H9 (cell line): ENCODE measurements around the gene ZNF609. TPM values are rescaled to one million over a fixed set of nuclear protein-coding genes. Genes with fewer than 3 reads are reported as not detected.
A peak's percentile ranks its signal among the peaks of the same experiment; 100 is the strongest.

ENCODE experiments used
- DNase-seq: peaks from one replicate; pipeline ENCODE4 v3.0.0-alpha.2; 2017
- H2AFZ ChIP-seq: one replicate; pipeline ENCODE4 v1.6.1; 2013; ENCODE audit warnings: mild to moderate bottlenecking, low read length, control low read depth, moderate library complexity
- H2AK5ac ChIP-seq: 2 replicates; pipeline ENCODE4 v1.6.1; 2013; ENCODE audit warnings: low read length, control low read depth, mixed read lengths; ENCODE audit not compliant: insufficient read length
- H2BK120ac ChIP-seq: one replicate; pipeline ENCODE4 v1.6.1; 2013; ENCODE audit warnings: low read depth, mild to moderate bottlenecking, low read length, control low read depth, inconsistent platforms; ENCODE audit not compliant: poor library complexity, severe bottlenecking
- H2BK12ac ChIP-seq: 2 replicates; pipeline ENCODE4 v1.6.1; 2013; ENCODE audit warnings: low read length, control low read depth, mixed read lengths, low read depth; ENCODE audit not compliant: insufficient read length
- H2BK15ac ChIP-seq: 2 replicates; pipeline ENCODE4 v1.6.1; 2013; ENCODE audit warnings: low read depth, low read length, control low read depth
- H2BK20ac ChIP-seq: one replicate; pipeline ENCODE4 v1.6.1; 2013; ENCODE audit warnings: low read depth, mild to moderate bottlenecking, low read length, control low read depth, inconsistent platforms; ENCODE audit not compliant: poor library complexity, severe bottlenecking
- H2BK5ac ChIP-seq: 2 replicates; pipeline ENCODE4 v1.6.1; 2013; ENCODE audit warnings: low read length, control low read depth, mixed read lengths; ENCODE audit not compliant: insufficient read length
- H3K14ac ChIP-seq: 2 replicates; pipeline ENCODE4 v1.6.1; 2013; ENCODE audit warnings: low read length, control low read depth; ENCODE audit not compliant: insufficient read depth
- H3K18ac ChIP-seq: 2 replicates; pipeline ENCODE4 v1.6.1; 2013; ENCODE audit warnings: low read depth, mild to moderate bottlenecking, mixed read lengths, low read length, control low read depth; ENCODE audit not compliant: insufficient read length
- H3K23ac ChIP-seq: 2 replicates; pipeline ENCODE4 v1.6.1; 2013; ENCODE audit warnings: low read length, control low read depth, mixed read lengths, low read depth; ENCODE audit not compliant: insufficient read length
- H3K23me2 ChIP-seq: 2 replicates; pipeline ENCODE4 v1.6.1; 2013; ENCODE audit warnings: low read depth, mild to moderate bottlenecking, mixed read lengths, low read length, control low read depth; ENCODE audit not compliant: insufficient read length, poor library complexity, severe bottlenecking
- H3K27ac ChIP-seq: 2 replicates; pipeline ENCODE4 v1.5.1; 2013; ENCODE audit warnings: low read length, control low read depth, mixed read lengths, low read depth; ENCODE audit not compliant: insufficient read length
- H3K27me3 ChIP-seq: 2 replicates; pipeline ENCODE4 v1.6.1; 2013; ENCODE audit warnings: low read length, control low read depth, inconsistent platforms; ENCODE audit not compliant: insufficient read depth
- H3K4ac ChIP-seq: 2 replicates; pipeline ENCODE4 v1.6.1; 2013; ENCODE audit warnings: low read depth, mild to moderate bottlenecking, control low read depth, inconsistent platforms, low read length, moderate library complexity
- H3K4me1 ChIP-seq: 2 replicates; pipeline ENCODE4 v1.6.1; 2013; ENCODE audit warnings: low read length, control low read depth, inconsistent platforms; ENCODE audit not compliant: insufficient read depth
- H3K4me2 ChIP-seq: 2 replicates; pipeline ENCODE4 v1.6.1; 2013; ENCODE audit warnings: low read length, control low read depth, mixed read lengths; ENCODE audit not compliant: insufficient read length, insufficient read depth
- H3K56ac ChIP-seq: 2 replicates; pipeline ENCODE4 v1.6.1; 2013; ENCODE audit warnings: low read depth, mild to moderate bottlenecking, mixed read lengths, low read length, control low read depth; ENCODE audit not compliant: insufficient read length
- H3K79me1 ChIP-seq: 2 replicates; pipeline ENCODE4 v1.6.1; 2013; ENCODE audit warnings: low read depth, mild to moderate bottlenecking, moderate library complexity, low read length, control low read depth, inconsistent platforms; ENCODE audit not compliant: insufficient read depth, poor library complexity, severe bottlenecking
- H3K79me2 ChIP-seq: 2 replicates; pipeline ENCODE4 v1.6.1; 2013; ENCODE audit warnings: low read length, control low read depth, inconsistent platforms; ENCODE audit not compliant: insufficient read depth
- H3K9ac ChIP-seq: 2 replicates; pipeline ENCODE4 v1.6.1; 2013; ENCODE audit warnings: low read length, control low read depth, mixed read lengths; ENCODE audit not compliant: insufficient read length; ENCODE audit errors: extremely low read depth
- H3K9me3 ChIP-seq: one replicate; pipeline ENCODE4 v1.6.1; 2013; ENCODE audit warnings: low read depth, low read length, inconsistent platforms; ENCODE audit not compliant: control insufficient read depth
- H3T11ph ChIP-seq: one replicate; pipeline ENCODE4 v1.6.1; 2013; ENCODE audit warnings: mild to moderate bottlenecking, low read length, control low read depth, inconsistent platforms
- H4K20me1 ChIP-seq: one replicate; pipeline ENCODE4 v1.6.1; 2013; ENCODE audit not compliant: control insufficient read depth, insufficient read length, insufficient read depth
- H4K5ac ChIP-seq: 2 replicates; pipeline ENCODE4 v1.6.1; 2013; ENCODE audit warnings: low read depth, mild to moderate bottlenecking, mixed read lengths, low read length, control low read depth; ENCODE audit not compliant: insufficient read length
- H4K8ac ChIP-seq: replicated peaks from 2 replicates; pipeline ENCODE4 v1.6.1; 2013; ENCODE audit warnings: low read length, control low read depth, mixed read lengths, low read depth; ENCODE audit not compliant: insufficient read length
- H4K91ac ChIP-seq: 2 replicates; pipeline ENCODE4 v1.6.1; 2013; ENCODE audit warnings: low read depth, mild to moderate bottlenecking, moderate library complexity, mixed read lengths, low read length, control low read depth; ENCODE audit not compliant: insufficient read length
- H3K27ac Mint-ChIP-seq, 3 experiments: 2 replicates in 2 of 3; 3 replicates in 1 of 3; pipeline ENCODE4 v1.8.0; 2020 to 2021; ENCODE audit warnings: mixed read lengths in 3 of 3, mild to moderate bottlenecking in 1 of 3, moderate library complexity in 1 of 3
- H3K27me3 Mint-ChIP-seq: 2 replicates; pipeline ENCODE4 v1.8.0; 2021; ENCODE audit warnings: low read depth, mild to moderate bottlenecking, moderate library complexity, mixed read lengths
- H3K36me3 Mint-ChIP-seq, 3 experiments: 2 replicates in 2 of 3; 3 replicates in 1 of 3; pipeline ENCODE4 v1.8.0; 2020 to 2021; ENCODE audit warnings: low read depth in 3 of 3, mixed read lengths in 3 of 3; ENCODE audit not compliant: insufficient read depth in 1 of 3
- H3K4me1 Mint-ChIP-seq, 2 experiments: 2 replicates each; pipeline ENCODE4 v1.8.0; 2020; ENCODE audit warnings: mixed read lengths in 2 of 2
- H3K4me3 Mint-ChIP-seq, 2 experiments: 2 replicates in 1 of 2; 3 replicates in 1 of 2; pipeline ENCODE4 v1.8.0; 2020 to 2021; ENCODE audit warnings: mild to moderate bottlenecking in 2 of 2, mixed read lengths in 2 of 2, moderate library complexity in 1 of 2
- H3K9me3 Mint-ChIP-seq, 2 experiments: 2 replicates in 1 of 2; 3 replicates in 1 of 2; pipeline ENCODE4 v1.8.0; 2020; ENCODE audit warnings: mild to moderate bottlenecking in 2 of 2, mixed read lengths in 2 of 2, moderate library complexity in 1 of 2
- CTCF ChIP-seq: fragments of 200-600 bp; sonication (generic); conservative IDR thresholded peaks from 3 replicates; pipeline ENCODE4 v1.8.0; 2021; ENCODE audit warnings: antibody characterized with exemption, mild to moderate bottlenecking
- WGBS: extraction: QIAGEN DNeasy Blood & Tissue Kit; methylation state at CpG from one replicate; pipeline ENCODE4 v1.1.7; 2013; ENCODE audit warnings: missing lambda C conversion rate, low lambda C conversion rate, mixed read lengths; ENCODE audit not compliant: insufficient read length; ENCODE audit errors: extremely low coverage; 5-methylcytosine and 5-hydroxymethylcytosine counted together
- total RNA-seq: library from RNA; stranded (reverse); gene quantifications from 2 replicates; pipeline ENCODE4 v1.2.1, GENCODE V29; 2021

The ZNF609 gene
- total RNA-seq, 1 experiment from 2014 or later, result 45.3 TPM

- no peak overlapping the region for H2BK5ac ChIP-seq
- WGBS, result no CpG with 5 or more reads among the region's 5 CpGs
- H3K23ac ChIP-seq, result no peak overlapping the region
- Mint-ChIP-seq H3K4me3 (no peak overlapping the region), H3K9me3 (no peaks in the 10 kb centered on the region), H3K36me3 (no peaks in the 10 kb centered on the region), H3K4me1 (peaks cover 48 to 51% of the 10 kb centered on the region in 2 experiments), H3K27ac (peak overlapping the region in 1 of 3 experiments; percentile 9; a peak in 1 of 7 replicates), H3K27me3 (no peaks in the 10 kb centered on the region)
- H2BK120ac ChIP-seq, result no peak overlapping the region
- no peak overlapping the region for H3K18ac ChIP-seq
- H4K20me1 ChIP-seq, result no peaks in the 10 kb centered on the region
- no peak overlapping the region for H3K4ac ChIP-seq
- no peak overlapping the region for H4K91ac ChIP-seq
- TF ChIP-seq CTCF, result no peak
- H3K4me2 ChIP-seq, result no peak overlapping the region
- no peak overlapping the region for H2AFZ ChIP-seq
- H2AK5ac ChIP-seq, result no peak overlapping the region
- no peak overlapping the region for H3K14ac ChIP-seq
- H3K27me3 ChIP-seq, result no peaks in the 10 kb centered on the region
- no peak overlapping the region for H3K27ac ChIP-seq
- no peaks in the 10 kb centered on the region; the same call in 1 of the 2 replicates for H3K4me1 ChIP-seq
- H3K9me3 ChIP-seq, result no peaks in the 10 kb centered on the region
- H4K8ac ChIP-seq, result no peak overlapping the region
- DNase-seq, result no peak
- peaks cover 18% of the 10 kb centered on the region for H3K79me1 ChIP-seq
- no peak overlapping the region for H2BK15ac ChIP-seq
- no peak overlapping the region for H3K56ac ChIP-seq
- H3K23me2 ChIP-seq, result no peaks in the 10 kb centered on the region
- no peak overlapping the region for H3T11ph ChIP-seq
- no peak overlapping the region for H2BK12ac ChIP-seq
- no peak overlapping the region for H4K5ac ChIP-seq
- H3K9ac ChIP-seq, result no peak overlapping the region
- no peak overlapping the region for H2BK20ac ChIP-seq
- peaks cover 11% of the 10 kb centered on the region; the same call in 1 of the 2 replicates for H3K79me2 ChIP-seq
These were observed 62.9 kb downstream of the ZNF609 start for GRCh38 chr15:64523240-64523639.
